NCI-H446 treated with DMSO at 0.1 percent for 48 hours (cell line): ENCODE measurements around the gene MMEL1.

Source experiments
- DNase-seq: peaks from one replicate; lab custom pipeline; 2025; lab: John Stamatoyannopoulos, UW

Gene MMEL1

GRCh38 chr1:2544093-2544874 is 88.5 kb downstream of the MMEL1 start:
- DNase-seq = no peak

- DNase-seq = no peak
Observed at GRCh38 chr1:2543543-2544092, 89.2 kb downstream of the MMEL1 start.

GRCh38 chr1:2542246-2542915 is 90.4 kb downstream of the MMEL1 start:
- no peak for DNase-seq

- no peak for DNase-seq
Observed at GRCh38 chr1:2541619-2542245, 91.1 kb downstream of the MMEL1 start.

GRCh38 chr1:2540816-2541492 is 91.9 kb downstream of the MMEL1 start:
- DNase-seq = no peak
